H1 (cell line): ENCODE results near the gene FAS. TPM values are rescaled to one million over a fixed set of nuclear protein-coding genes. Genes with fewer than 3 reads are reported as not detected.

Experiments
- CTCF ChIA-PET: fragments of 300-600 bp; sonication (Branson Sonifier 250); formaldehyde crosslinking; loops from one replicate; lab custom pipeline; 2021; ENCODE audit not compliant: partially characterized antibody; lab: Charles Lee
- POLR2A ChIA-PET: fragments of 300-600 bp; sonication (Branson Sonifier 250); formaldehyde crosslinking; loops from one replicate; lab custom pipeline; 2021; ENCODE audit warnings: inconsistent platforms; ENCODE audit not compliant: partially characterized antibody; lab: Charles Lee
- DNase-seq, 2 experiments: peaks; one replicate each; pipeline versions ENCODE4 v3.0.0 to v3.0.0-alpha.2; 2010 to 2022; ENCODE audit warnings: low spot score in 2 of 2, low read depth in 1 of 2, mixed read lengths in 1 of 2
- FAIRE-seq: peaks from 2 replicates; lab custom pipeline; 2011; peaks lifted over from hg19 to GRCh38; lab: Jason Lieb, UNC
- H2AFZ ChIP-seq: 2 replicates; pipeline ENCODE4 v1.8.1; 2012; ENCODE audit warnings: low read length, inconsistent platforms
- H2AK5ac ChIP-seq: 2 replicates; pipeline ENCODE4 v1.6.1; 2013; ENCODE audit warnings: low read depth, low read length
- H2BK120ac ChIP-seq: replicated peaks from 2 replicates; pipeline ENCODE3; 2013; ENCODE audit warnings: low read depth, low read length, inconsistent platforms
- H2BK12ac ChIP-seq: 2 replicates; pipeline ENCODE4 v1.6.1; 2013; ENCODE audit warnings: low read depth, low read length
- H2BK15ac ChIP-seq: 2 replicates; pipeline ENCODE4 v1.6.1; 2013; ENCODE audit warnings: low read length
- H2BK20ac ChIP-seq: 2 replicates; pipeline ENCODE4 v1.6.1; 2013; ENCODE audit warnings: low read length
- H2BK5ac ChIP-seq: 2 replicates; pipeline ENCODE4 v1.6.1; 2013; ENCODE audit warnings: low read depth, low read length
- H3K14ac ChIP-seq: 2 replicates; pipeline ENCODE4 v1.6.1; 2013; ENCODE audit warnings: inconsistent platforms; ENCODE audit not compliant: insufficient read length
- H3K18ac ChIP-seq: 2 replicates; pipeline ENCODE4 v1.6.1; 2013; ENCODE audit warnings: low read length; ENCODE audit errors: extremely low read depth
- H3K23ac ChIP-seq: 2 replicates; pipeline ENCODE4 v1.6.1; 2013; ENCODE audit warnings: inconsistent platforms; ENCODE audit not compliant: insufficient read length
- H3K23me2 ChIP-seq: 2 replicates; pipeline ENCODE4 v1.6.1; 2013; ENCODE audit warnings: low read depth, low read length
- H3K27ac ChIP-seq: 2 replicates; pipeline ENCODE4 v1.6.1; 2011; ENCODE audit warnings: low read depth, low read length, inconsistent platforms
- H3K27me3 ChIP-seq, 4 experiments: replicated peaks in 1 of 4; 1 replicate in 1 of 4; 2 replicates in 3 of 4; pipeline versions ENCODE4 v1.6.1 to v1.8.1; 2011 to 2013; ENCODE audit warnings: low read length in 3 of 4, mild to moderate bottlenecking in 3 of 4, inconsistent platforms in 2 of 4, mixed read lengths in 2 of 4, moderate library complexity in 1 of 4; ENCODE audit not compliant: control insufficient read depth in 3 of 4, insufficient read depth in 3 of 4; ENCODE audit errors: extremely low read depth in 1 of 4
- H3K36me3 ChIP-seq, 4 experiments: 2 replicates each; pipeline versions ENCODE4 v1.6.1 to v1.8.1; 2011 to 2013; ENCODE audit warnings: mild to moderate bottlenecking in 4 of 4, low read length in 3 of 4, moderate library complexity in 2 of 4, control low read depth in 1 of 4, inconsistent platforms in 1 of 4; ENCODE audit not compliant: insufficient read depth in 4 of 4, control insufficient read depth in 2 of 4
- H3K4ac ChIP-seq: replicated peaks from 2 replicates; pipeline ENCODE3; 2013; ENCODE audit warnings: low read length, low read depth, mixed read lengths, inconsistent platforms; ENCODE audit not compliant: insufficient read length
- H3K4me1 ChIP-seq, 4 experiments: replicated peaks in 1 of 4; 1 replicate in 1 of 4; 2 replicates in 3 of 4; pipeline versions ENCODE4 v1.6.1 to v1.8.1; 2011 to 2013; ENCODE audit warnings: low read length in 3 of 4, inconsistent platforms in 2 of 4, mixed read lengths in 1 of 4; ENCODE audit not compliant: insufficient read depth in 4 of 4, control insufficient read depth in 3 of 4
- H3K4me2 ChIP-seq, 2 experiments: 2 replicates each; pipeline versions ENCODE4 v1.6.1 to v1.8.1; 2011 to 2013; ENCODE audit warnings: low read depth in 2 of 2, low read length in 2 of 2, control low read depth in 1 of 2, inconsistent platforms in 1 of 2, mild to moderate bottlenecking in 1 of 2; ENCODE audit not compliant: insufficient read depth in 1 of 2
- H3K4me3 ChIP-seq, 4 experiments: fragments of 200-600, 300-600 bp in 1 of 4; sonication (generic), shearing (Covaris generic), sonication (Bioruptor Twin) in 1 of 4; 2 replicates each; pipeline versions ENCODE4 v1.5.1 to v1.8.1; 2011 to 2016; ENCODE audit warnings: low read length in 4 of 4, low read depth in 3 of 4, control low read depth in 2 of 4, inconsistent platforms in 2 of 4, mild to moderate bottlenecking in 2 of 4, mixed read lengths in 1 of 4, moderate library complexity in 1 of 4; ENCODE audit not compliant: insufficient read depth in 2 of 4; ENCODE audit errors: extremely low read depth in 1 of 4
- H3K56ac ChIP-seq: replicated peaks from 2 replicates; pipeline ENCODE3; 2013; ENCODE audit warnings: low read depth, mild to moderate bottlenecking, mixed read lengths, low read length, inconsistent platforms; ENCODE audit not compliant: insufficient read length
- H3K79me1 ChIP-seq: 2 replicates; pipeline ENCODE4 v1.6.1; 2013; ENCODE audit warnings: low read depth, low read length, control low read depth
- H3K79me2 ChIP-seq, 2 experiments: 2 replicates each; pipeline versions ENCODE4 v1.6.1 to v1.8.1; 2012 to 2013; ENCODE audit warnings: low read length in 2 of 2, mild to moderate bottlenecking in 2 of 2, inconsistent platforms in 1 of 2; ENCODE audit not compliant: insufficient read depth in 2 of 2, control insufficient read depth in 1 of 2
- H3K9ac ChIP-seq, 4 experiments: replicated peaks in 1 of 4; 1 replicate in 1 of 4; 2 replicates in 3 of 4; pipeline versions ENCODE4 v1.6.1 to v1.8.1; 2011 to 2013; ENCODE audit warnings: low read depth in 3 of 4, low read length in 3 of 4, control low read depth in 2 of 4, mild to moderate bottlenecking in 2 of 4, moderate library complexity in 2 of 4, inconsistent platforms in 1 of 4; ENCODE audit errors: extremely low read depth in 1 of 4
- H3K9me3 ChIP-seq, 2 experiments: 2 replicates each; pipeline versions ENCODE4 v1.6.1 to v1.8.1; 2012 to 2013; ENCODE audit warnings: mild to moderate bottlenecking in 2 of 2, moderate library complexity in 2 of 2, control low read depth in 1 of 2, inconsistent platforms in 1 of 2, low read depth in 1 of 2, low read length in 1 of 2, mixed read lengths in 1 of 2; ENCODE audit not compliant: insufficient read depth in 2 of 2
- H4K20me1 ChIP-seq, 2 experiments: replicated peaks in 1 of 2; 2 replicates each; pipeline versions ENCODE3 to v1.8.1; 2011 to 2013; ENCODE audit warnings: inconsistent platforms in 2 of 2, low read length in 2 of 2, mild to moderate bottlenecking in 1 of 2; ENCODE audit not compliant: insufficient read depth in 2 of 2, control insufficient read depth in 1 of 2
- H4K5ac ChIP-seq: 2 replicates; pipeline ENCODE4 v1.6.1; 2013; ENCODE audit warnings: low read length, low read depth, mixed read lengths, inconsistent platforms; ENCODE audit not compliant: insufficient read length
- H4K8ac ChIP-seq: 2 replicates; pipeline ENCODE4 v1.8.0; 2013; ENCODE audit warnings: mild to moderate bottlenecking, moderate library complexity, low read length, inconsistent platforms; ENCODE audit not compliant: insufficient read depth; ENCODE audit errors: extremely low read depth
- H4K91ac ChIP-seq: replicated peaks from 2 replicates; pipeline ENCODE3; 2013; ENCODE audit warnings: low read length, mixed read lengths, inconsistent platforms; ENCODE audit not compliant: insufficient read length
- CBX5 ChIP-seq: fragments of 300-800, 300-1000 bp; sonication (generic); IDR thresholded peaks from 2 replicates; pipeline ENCODE4 v1.7.1; 2016; ENCODE audit warnings: antibody characterized with exemption, low read length, low read depth
- CHD1 ChIP-seq: IDR thresholded peaks from 2 replicates; pipeline ENCODE4 v1.6.1; 2012; ENCODE audit warnings: low read depth, low read length, improper control_type of control experiment
- CREB1 ChIP-seq: IDR thresholded peaks from 2 replicates; pipeline ENCODE4 v1.6.1; 2012; ENCODE audit warnings: inconsistent platforms
- EGR1 ChIP-seq: IDR thresholded peaks from 2 replicates; pipeline ENCODE4 v1.6.1; 2011; ENCODE audit warnings: low read depth, low read length, borderline replicate concordance
- EP300 ChIP-seq, 2 experiments: IDR thresholded peaks; 1 replicate in 1 of 2; 2 replicates in 1 of 2; pipeline ENCODE4 v1.6.1; 2011 to 2012; ENCODE audit warnings: low read depth in 2 of 2, low read length in 2 of 2, mild to moderate bottlenecking in 2 of 2, borderline replicate concordance in 1 of 2, inconsistent platforms in 1 of 2, moderate library complexity in 1 of 2
- EZH2 ChIP-seq: fragments of 200-600 bp; sonication (generic); IDR thresholded peaks from 2 replicates; pipeline ENCODE4 v1.7.1; 2012; ENCODE audit warnings: low read depth, mild to moderate bottlenecking, moderate library complexity, low read length, inconsistent platforms; ENCODE audit not compliant: severe bottlenecking
- KDM5A ChIP-seq: fragments of 200-600 bp; IDR thresholded peaks from 2 replicates; pipeline ENCODE4 v1.7.1; 2012; ENCODE audit warnings: mild to moderate bottlenecking, low read length, inconsistent platforms, mixed read lengths
- NRF1 ChIP-seq: IDR thresholded peaks from 2 replicates; pipeline ENCODE4 v1.6.1; 2011; ENCODE audit warnings: mild to moderate bottlenecking, low read depth, low read length, improper control_type of control experiment
- SAP30 ChIP-seq: fragments of 300-600 bp; sonication (generic); IDR thresholded peaks from 2 replicates; pipeline ENCODE4 v1.7.1; 2012; ENCODE audit warnings: low read length, moderate library complexity, mild to moderate bottlenecking, inconsistent platforms; ENCODE audit not compliant: insufficient read depth, insufficient replicate concordance
- SIX5 ChIP-seq: IDR thresholded peaks from 2 replicates; pipeline ENCODE4 v1.6.1; 2011; ENCODE audit warnings: mild to moderate bottlenecking, low read depth, low read length
- SP4 ChIP-seq: IDR thresholded peaks from 2 replicates; pipeline ENCODE4 v1.6.1; 2012; ENCODE audit warnings: low read length, inconsistent platforms
- TBP ChIP-seq: IDR thresholded peaks from 2 replicates; pipeline ENCODE4 v1.6.1; 2011; ENCODE audit warnings: low read depth, low read length, improper control_type of control experiment
- TEAD4 ChIP-seq: IDR thresholded peaks from 2 replicates; pipeline ENCODE4 v1.6.1; 2012; ENCODE audit warnings: low read depth, low read length, inconsistent platforms, mixed read lengths
- WGBS, 2 experiments: shearing (Covaris generic) in 1 of 2; methylation state at CpG; one replicate each; pipeline versions ENCODE4 v1.1.6 to v1.1.7; 2013 to 2015; ENCODE audit warnings: low lambda C conversion rate in 2 of 2, mixed read lengths in 2 of 2, inconsistent platforms in 1 of 2, low coverage in 1 of 2, missing lambda C conversion rate in 1 of 2; ENCODE audit not compliant: insufficient replicate concordance in 2 of 2, insufficient coverage in 1 of 2, insufficient read length in 1 of 2; ENCODE audit errors: extremely low coverage in 1 of 2, missing lambda C conversion rate in 1 of 2; 5-methylcytosine and 5-hydroxymethylcytosine counted together
- polyA plus RNA-seq, 7 experiments: library from polyadenylated mRNA; depleted of rRNA in 3 of 7; stranded (reverse) in 5 of 7; unstranded in 2 of 7; fragments of >200 nt in 5 of 7; fragments of 200-250 nt in 2 of 7; gene quantifications; 1 replicate in 5 of 7; 2 replicates in 1 of 7; 4 replicates in 1 of 7; pipeline versions ENCODE4 v1.2.1 to v1.2.3, GENCODE V29; 2011 to 2013; ENCODE audit warnings: missing spikeins in 2 of 7, mixed read lengths in 2 of 7
- total RNA-seq: library from RNA; stranded (reverse); fragmentation: NEBNext Ultra II Directional; extraction: Animal tissue kit (Norgen Biotek cat#: 25700); gene quantifications from 2 replicates; pipeline ENCODE4 v1.2.1, GENCODE V29; 2021
- TF ChIP-seq, protein P1 (sequence below): IDR thresholded peaks from 2 replicates; pipeline ENCODE4 v1.6.1; 2011; ENCODE audit warnings: low read depth, mild to moderate bottlenecking, low read length; ENCODE audit not compliant: insufficient read depth

Gene FAS
- total and polyA plus RNA-seq, 2 of the 8 experiments (the other 6 are each of a cell fraction or from before 2014, with no cell fraction given): 4.0 to 6.7 TPM

DNA sequence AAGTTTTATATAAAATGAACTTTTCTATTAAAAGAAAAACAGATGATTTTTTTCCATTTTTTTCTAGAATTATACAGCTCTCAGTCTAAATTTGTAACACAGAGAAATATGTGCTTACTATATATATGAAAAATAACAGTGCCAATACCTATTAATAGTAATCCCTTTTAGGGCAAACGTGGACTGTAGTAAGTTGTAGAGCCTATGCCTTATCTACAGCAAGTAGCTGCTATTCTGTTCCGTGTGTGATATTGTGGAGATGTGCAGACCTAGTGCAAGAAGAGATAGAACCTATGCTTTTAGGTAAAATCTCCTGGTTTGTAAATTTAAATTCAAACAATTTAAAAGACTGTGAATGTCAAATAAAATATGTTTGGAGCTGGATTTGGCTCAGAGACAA lies 72.9 kb downstream of the FAS start:
- CTCF ChIA-PET: interaction anchor here (0.5 to 2.9 kb wide), 9 partner anchors 8 to 153 kb away, joined by 3 to 10 read pairs (median 3); no protein-coding TSS in a partner anchor
- POLR2A ChIA-PET: no interaction called here
- Histone ChIP-seq H4K91ac (no peak overlapping the region), H4K5ac (no peak overlapping the region), H2BK5ac (no peak overlapping the region), H4K8ac (no peak overlapping the region), H3K79me2 (no peaks in the 10 kb centered on the region), H3K56ac (no peak overlapping the region), H2BK120ac (no peak overlapping the region), H4K20me1 (no peaks in the 10 kb centered on the region), H3K23ac (no peak overlapping the region), H3K4me3 (no peak overlapping the region), H3K18ac (no peak overlapping the region), H3K9me3 (no peaks in the 10 kb centered on the region), H2BK15ac (no peak overlapping the region), H3K4ac (no peak overlapping the region), H2BK20ac (no peak overlapping the region), H3K14ac (no peak overlapping the region), H3K36me3 (no peaks in the 10 kb centered on the region), H3K27me3 (no peaks in the 10 kb centered on the region), H2BK12ac (no peak overlapping the region), H3K23me2 (no peaks in the 10 kb centered on the region), H3K27ac (no peak overlapping the region), H2AFZ (no peak overlapping the region), H2AK5ac (no peak overlapping the region), H3K9ac (no peak overlapping the region), H3K4me2 (no peak overlapping the region), H3K4me1 (no peaks in the 10 kb centered on the region), H3K79me1 (no peaks in the 10 kb centered on the region)
- 92% methylated on average over 2 of the region's 2 CpGs; no CpG with 5 or more reads in 1 of the 2 experiments for WGBS, 2 experiments
- no peak for FAIRE-seq
- no peak for DNase-seq
- no peak for TF ChIP-seq NRF1
- TF ChIP-seq TBP: no peak
- TF ChIP-seq CHD1: no peak
- TF ChIP-seq EZH2: no peak
- TF ChIP-seq, protein P1, sequence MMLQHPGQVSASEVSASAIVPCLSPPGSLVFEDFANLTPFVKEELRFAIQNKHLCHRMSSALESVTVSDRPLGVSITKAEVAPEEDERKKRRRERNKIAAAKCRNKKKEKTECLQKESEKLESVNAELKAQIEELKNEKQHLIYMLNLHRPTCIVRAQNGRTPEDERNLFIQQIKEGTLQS: no peak
- no peak for TF ChIP-seq KDM5A
- TF ChIP-seq TEAD4: no peak
- no peak for TF ChIP-seq EGR1
- no peak for TF ChIP-seq CBX5
- TF ChIP-seq EP300 (IDR thresholded peaks at IDR 0.05; ENCODE audit: borderline replicate concordance in 1 of 2, low read depth in 2 of 2, low read length in 2 of 2): no peak
- TF ChIP-seq SIX5: no peak
- no peak for TF ChIP-seq CREB1
- TF ChIP-seq SAP30: no peak
- TF ChIP-seq SP4: no peak
